Osteocyte (in vitro differentiated cells): ENCODE results near the gene VAT1L. TPM values are rescaled to one million over a fixed set of nuclear protein-coding genes. Genes with fewer than 3 reads are reported as not detected.

Experiments
- DNase-seq: peaks from one replicate; pipeline ENCODE4 v3.0.0; 2021; ENCODE audit warnings: mixed read lengths; ENCODE audit not compliant: unreplicated experiment; ENCODE audit errors: extremely low spot score
- H3K27ac Mint-ChIP-seq: one replicate; pipeline ENCODE4 v1.8.0; 2021; ENCODE audit warnings: mild to moderate bottlenecking, mixed read lengths; ENCODE audit not compliant: unreplicated experiment
- H3K27me3 Mint-ChIP-seq: one replicate; pipeline ENCODE4 v1.8.0; 2021; ENCODE audit warnings: mixed read lengths; ENCODE audit not compliant: unreplicated experiment
- H3K36me3 Mint-ChIP-seq: one replicate; pipeline ENCODE4 v1.8.0; 2021; ENCODE audit warnings: mixed read lengths; ENCODE audit not compliant: unreplicated experiment
- H3K4me1 Mint-ChIP-seq: one replicate; pipeline ENCODE4 v1.8.0; 2021; ENCODE audit warnings: mixed read lengths; ENCODE audit not compliant: unreplicated experiment
- H3K4me3 Mint-ChIP-seq: one replicate; pipeline ENCODE4 v1.8.0; 2021; ENCODE audit warnings: mild to moderate bottlenecking, moderate library complexity, mixed read lengths; ENCODE audit not compliant: unreplicated experiment
- H3K9me3 Mint-ChIP-seq: one replicate; pipeline ENCODE4 v1.8.0; 2021; ENCODE audit warnings: mixed read lengths; ENCODE audit not compliant: unreplicated experiment
- CTCF ChIP-seq: fragments of 200-600 bp; sonication (generic); IDR thresholded peaks from 2 replicates; pipeline ENCODE4 v1.5.0; 2021; ENCODE audit warnings: antibody characterized with exemption, mild to moderate bottlenecking, moderate library complexity
- total RNA-seq: library from RNA; stranded (reverse); gene quantifications from 2 replicates; pipeline ENCODE4 v1.2.1, GENCODE V29; 2021

VAT1L gene
- total RNA-seq, 1 donor from 2014 or later = not detected

- Mint-ChIP-seq H3K4me3 (no peak overlapping the region), H3K4me1 (no peaks in the 10 kb centered on the region), H3K36me3 (no peaks in the 10 kb centered on the region), H3K27ac (no peak overlapping the region), H3K9me3 (peaks cover 18% of the 10 kb centered on the region), H3K27me3 (no peaks in the 10 kb centered on the region)
- DNase-seq = no peak
- no peak for TF ChIP-seq CTCF
Measured at GRCh38 chr16:77963185-77964044, 175.1 kb downstream of the VAT1L start.

GRCh38 chr16:77965346-77965745, 177.0 kb downstream of the VAT1L start:
- no peaks in the 10 kb centered on the region for H3K27me3 Mint-ChIP-seq
- no peak for DNase-seq
- no peak overlapping the region for H3K27ac Mint-ChIP-seq
- no peaks in the 10 kb centered on the region for H3K36me3 Mint-ChIP-seq
- H3K9me3 Mint-ChIP-seq = peaks cover 10% of the 10 kb centered on the region
- no peak overlapping the region for H3K4me3 Mint-ChIP-seq
- TF ChIP-seq CTCF = no peak
- no peaks in the 10 kb centered on the region for H3K4me1 Mint-ChIP-seq

GRCh38 chr16:77967054-77967904, 178.9 kb downstream of the VAT1L start:
- no peaks in the 10 kb centered on the region for H3K27me3 Mint-ChIP-seq
- no peaks in the 10 kb centered on the region for H3K4me1 Mint-ChIP-seq
- no peaks in the 10 kb centered on the region for H3K9me3 Mint-ChIP-seq
- no peaks in the 10 kb centered on the region for H3K36me3 Mint-ChIP-seq
- H3K27ac Mint-ChIP-seq = no peak overlapping the region
- no peak overlapping the region for H3K4me3 Mint-ChIP-seq
- TF ChIP-seq CTCF = no peak
- DNase-seq = no peak

GRCh38 chr16:77969861-77970260, 181.5 kb downstream of the VAT1L start:
- Mint-ChIP-seq H3K4me3 (no peak overlapping the region), H3K27me3 (no peaks in the 10 kb centered on the region), H3K9me3 (no peaks in the 10 kb centered on the region), H3K4me1 (no peaks in the 10 kb centered on the region), H3K36me3 (no peaks in the 10 kb centered on the region), H3K27ac (no peak overlapping the region)
- DNase-seq = no peak
- no peak for TF ChIP-seq CTCF

GRCh38 chr16:77970371-77970770, 182.0 kb downstream of the VAT1L start:
- Mint-ChIP-seq H3K9me3 (no peaks in the 10 kb centered on the region), H3K36me3 (no peaks in the 10 kb centered on the region)
- no peak for TF ChIP-seq CTCF

More at GRCh38 chr16:77970371-77970770, 182.0 kb downstream of the VAT1L start:
- no peaks in the 10 kb centered on the region for H3K27me3 Mint-ChIP-seq
- DNase-seq = no peak
- H3K27ac Mint-ChIP-seq = no peak overlapping the region
- H3K4me3 Mint-ChIP-seq = no peak overlapping the region
- H3K4me1 Mint-ChIP-seq = no peaks in the 10 kb centered on the region
